Measurements from ENCODE around the gene SLC7A6. TPM values are rescaled to one million over a fixed set of nuclear protein-coding genes. Genes with fewer than 3 reads are reported as not detected.

Gene SLC7A6
- total RNA-seq, 1 experiment from 2014 or later: 53.7 TPM

DNA sequence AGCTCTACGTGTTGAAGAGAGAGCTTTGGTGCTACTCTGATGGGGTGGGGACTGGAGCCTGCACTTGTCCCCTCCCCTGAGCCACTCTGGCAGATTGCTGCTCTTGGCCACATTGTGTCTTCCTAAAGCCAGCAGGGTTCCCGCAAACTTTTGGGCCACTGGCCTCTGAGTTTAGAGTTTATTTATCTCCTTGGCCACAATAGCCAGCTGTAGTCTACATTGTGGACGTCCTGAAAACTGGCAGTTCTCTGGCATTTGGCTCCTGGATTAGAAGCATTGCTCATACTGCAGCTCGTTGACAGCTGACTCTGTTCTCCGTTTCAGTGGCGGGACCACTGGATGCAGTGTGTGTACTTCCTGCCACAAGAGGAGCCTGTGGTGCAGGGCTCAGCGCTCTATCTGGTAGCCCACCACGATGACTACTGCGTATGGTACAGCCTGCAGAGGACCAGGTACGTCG, 81.1 kb downstream of the SLC7A6 start:
- no peak for DNase-seq (ENCODE audit: low spot score)

DNA sequence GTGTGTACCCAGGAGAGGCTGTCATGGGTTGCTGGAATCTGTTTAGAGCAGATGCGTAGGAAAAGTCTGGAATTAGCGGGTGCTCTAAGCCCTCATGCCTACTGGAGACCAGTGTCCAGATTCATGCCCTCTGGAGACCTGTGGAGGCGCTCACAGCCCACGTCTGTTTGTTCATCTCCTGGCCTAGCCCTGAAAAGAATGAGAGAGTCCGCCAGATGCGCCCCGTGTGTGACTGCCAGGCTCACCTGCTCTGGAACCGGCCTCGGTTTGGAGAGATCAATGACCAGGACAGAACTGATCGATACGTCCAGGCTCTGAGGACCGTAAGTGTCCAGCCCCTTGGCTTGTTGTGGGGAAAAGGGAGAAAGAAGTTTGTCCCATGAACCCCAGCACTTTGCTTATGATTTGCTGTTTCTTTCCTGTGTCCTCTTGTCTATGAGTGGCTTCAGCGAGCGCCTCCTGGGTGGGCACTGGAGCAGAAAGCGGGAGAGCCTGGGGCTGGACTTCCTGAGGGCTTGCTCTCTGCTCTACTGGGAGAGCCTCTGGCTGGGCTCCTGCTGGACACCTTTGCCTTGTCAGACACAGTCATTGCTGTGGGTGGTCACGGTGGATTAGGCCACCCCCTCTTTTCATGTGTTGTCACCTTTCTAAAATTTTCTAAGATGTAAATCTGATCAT, 81.8 kb downstream of the SLC7A6 start:
- DNase-seq (ENCODE audit: low spot score): no peak

DNA sequence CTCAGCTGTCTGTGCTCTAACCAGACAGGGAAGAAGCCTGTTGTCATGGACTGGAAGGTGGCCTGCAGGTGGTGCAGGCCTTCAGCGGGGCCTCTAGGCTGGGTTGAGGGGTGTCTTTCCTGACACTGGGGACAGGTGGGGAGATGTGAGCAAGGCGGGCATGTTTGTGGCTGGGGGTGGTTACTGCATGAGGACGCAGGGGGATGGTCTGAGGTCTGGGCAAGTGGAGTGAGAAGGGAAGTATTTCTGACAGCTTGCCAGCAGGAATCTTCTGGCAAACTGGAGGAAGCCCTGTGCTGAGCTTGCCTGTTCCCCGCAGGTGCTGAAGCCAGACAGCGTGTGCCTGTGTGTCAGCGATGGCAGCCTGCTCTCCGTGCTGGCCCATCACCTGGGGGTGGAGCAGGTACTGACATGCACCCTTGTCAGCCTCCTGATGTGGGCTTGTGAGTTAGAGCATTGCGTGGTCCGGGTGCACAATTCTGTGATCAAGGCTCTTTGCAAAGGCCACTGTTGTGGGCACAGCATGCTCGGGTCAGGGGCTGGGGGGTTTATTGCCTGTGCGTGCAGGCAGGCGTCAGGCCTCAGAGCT, 82.7 kb downstream of the SLC7A6 start:
- DNase-seq (ENCODE audit: low spot score): no peak

DNA sequence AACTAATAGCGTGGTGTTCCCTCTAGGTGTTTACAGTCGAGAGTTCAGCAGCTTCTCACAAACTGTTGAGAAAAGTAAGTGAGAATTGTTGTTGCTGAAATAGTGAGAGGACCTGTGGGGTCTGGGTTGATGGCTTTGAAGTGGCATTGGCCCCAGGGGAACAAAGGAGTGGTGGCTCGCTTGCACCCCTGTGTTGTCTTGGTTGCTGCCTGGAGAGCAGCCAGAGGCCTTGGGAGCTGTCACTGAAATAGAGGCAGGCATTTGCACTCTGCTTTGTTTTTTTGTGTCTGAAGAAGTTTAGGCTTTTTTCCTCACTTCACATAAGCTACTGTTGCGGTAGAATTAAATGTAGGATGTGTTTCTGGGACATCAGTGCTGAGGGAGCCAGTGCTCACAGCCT, 83.3 kb downstream of the SLC7A6 start:
- DNase-seq (ENCODE audit: low spot score): no peak

DNA sequence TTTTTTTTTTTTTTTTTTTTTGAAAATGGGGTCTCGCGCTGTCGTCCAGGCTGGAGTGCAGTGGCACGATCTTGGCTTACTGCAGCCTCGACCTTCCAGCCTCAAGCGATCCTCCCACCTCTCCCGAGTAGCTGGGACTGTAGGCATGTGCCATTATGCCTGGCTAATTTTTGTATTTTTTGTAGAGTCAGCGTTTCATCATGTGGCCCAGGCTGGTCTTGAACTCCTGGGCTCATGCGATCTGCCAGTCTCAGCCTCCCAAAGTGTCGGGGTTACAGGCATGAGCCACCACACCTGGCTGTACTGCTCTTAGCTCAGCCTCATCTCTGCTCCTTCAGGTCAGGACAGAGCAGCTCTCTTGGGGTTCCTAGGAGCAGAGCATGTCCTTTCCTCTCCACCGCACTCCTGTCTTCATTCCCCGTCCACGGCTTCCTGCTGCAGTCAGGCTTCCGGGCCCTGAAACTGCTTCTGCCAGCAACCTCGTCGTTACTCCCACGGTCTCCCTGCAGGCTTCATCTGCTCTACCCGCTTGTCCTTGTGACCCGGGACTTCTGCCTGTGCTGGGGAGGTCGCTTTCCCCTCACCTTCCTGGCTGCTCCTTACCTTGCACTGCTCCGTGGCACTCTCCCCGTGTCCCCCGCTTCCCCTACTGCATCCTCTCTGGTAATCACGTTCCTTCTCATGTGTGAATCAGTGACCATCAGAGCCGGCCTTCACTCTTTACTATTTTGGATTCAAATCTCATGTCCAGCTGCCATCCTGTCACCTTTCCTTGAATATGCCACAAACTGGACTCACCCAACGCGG, 84.5 kb downstream of the SLC7A6 start:
- DNase-seq (ENCODE audit: low spot score): no peak

DNA sequence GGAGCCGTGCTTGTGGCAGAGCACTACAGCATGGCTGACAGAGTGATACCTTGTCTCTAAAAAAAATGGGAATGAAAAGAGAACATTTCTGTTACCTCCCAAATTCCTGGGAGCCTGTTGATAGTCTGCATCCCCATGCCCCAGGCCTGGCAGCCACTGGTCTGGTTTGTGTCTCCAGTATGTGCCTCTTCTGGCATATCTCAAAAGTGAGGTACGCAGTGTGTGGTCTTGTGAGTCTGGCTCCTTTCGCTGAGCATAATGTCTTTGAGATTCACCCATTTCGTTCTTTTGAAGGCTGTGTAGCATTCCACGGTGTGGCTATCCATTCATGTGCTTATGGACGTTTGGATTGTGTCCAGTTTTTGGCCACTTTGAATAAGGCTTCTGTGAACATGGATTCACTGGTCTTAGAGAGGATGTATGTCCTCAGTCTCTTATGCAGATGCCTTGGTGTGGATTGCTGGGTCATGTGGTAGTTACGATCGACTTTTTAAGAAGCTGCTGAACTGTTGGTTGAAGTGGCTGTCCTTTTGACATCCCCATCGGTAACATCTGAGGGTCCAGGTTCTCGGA, 85.6 kb downstream of the SLC7A6 start:
- no peak for DNase-seq (ENCODE audit: low spot score)

DNA sequence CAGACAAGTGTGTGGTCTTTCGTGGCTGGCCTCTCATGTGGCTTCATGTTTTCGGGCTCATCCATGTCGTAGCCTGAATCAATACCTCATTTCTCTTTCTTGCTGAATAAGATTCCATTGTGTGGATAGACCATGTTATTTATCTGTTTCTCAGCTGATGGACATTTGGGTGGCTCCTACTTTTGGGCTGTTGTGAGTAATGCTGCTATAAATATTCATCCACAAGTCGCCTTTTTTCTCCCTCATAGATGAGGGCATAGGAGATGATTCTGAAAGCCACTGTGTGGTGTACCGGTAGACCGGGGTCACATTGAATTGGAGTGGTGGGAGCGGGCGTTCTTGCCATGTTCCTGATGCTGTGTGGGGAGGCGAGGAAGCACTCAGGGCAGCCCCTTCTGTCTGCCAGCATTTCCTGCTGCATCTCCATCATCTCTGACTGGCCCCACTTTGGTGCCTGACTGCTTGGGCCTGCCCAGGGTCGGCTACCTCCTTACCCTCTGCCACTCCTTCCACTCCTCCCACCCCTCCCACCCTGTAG, 86.6 kb downstream of the SLC7A6 start:
- no peak for DNase-seq (ENCODE audit: low spot score)

Small RNA genes lying within 50 kb of the gene (small RNA-seq; reads per million reads assigned to genes)
- gene RNU4-30P (not detected), gene RNU6-1262P (not detected)

Other genes starting within 250 kb of the SLC7A6 start
- gene DPEP2NB, start 248.6 kb upstream of the SLC7A6 start, total RNA-seq (2014; rRNA removed; shearing (Covaris generic)): not detected in 2 replicates
- 27.4 and 30.4 TPM in 2 replicates for gene DDX28, start 241.3 kb upstream of the SLC7A6 start, total RNA-seq (2014; rRNA removed; shearing (Covaris generic))
- gene DUS2, start 241.2 kb upstream of the SLC7A6 start, total RNA-seq (2014; rRNA removed; shearing (Covaris generic)): 18.7 and 19.0 TPM in 2 replicates
- 20.4 and 20.8 TPM in 2 replicates for gene NFATC3, start 179.2 kb upstream of the SLC7A6 start, total RNA-seq (2014; rRNA removed; shearing (Covaris generic))
- gene ESRP2, start 28.4 kb upstream of the SLC7A6 start, total RNA-seq (2014; rRNA removed; shearing (Covaris generic)): 104 and 122 TPM in 2 replicates
- 15.9 and 18.6 TPM in 2 replicates for gene PLA2G15, start 19.2 kb upstream of the SLC7A6 start, total RNA-seq (2014; rRNA removed; shearing (Covaris generic))
- 15.0 and 22.2 TPM in 2 replicates for gene SLC7A6OS, start 46.4 kb downstream of the SLC7A6 start, total RNA-seq (2014; rRNA removed; shearing (Covaris generic))
- gene PRMT7, start 46.5 kb downstream of the SLC7A6 start, total RNA-seq (2014; rRNA removed; shearing (Covaris generic)): 36.3 and 50.6 TPM in 2 replicates
- gene SMPD3, start 184.0 kb downstream of the SLC7A6 start, total RNA-seq (2014; rRNA removed; shearing (Covaris generic)): 45.7 and 50.7 TPM in 2 replicates